ENCODE measurements around the gene B4GALT2. TPM values are rescaled to one million over a fixed set of nuclear protein-coding genes. Genes with fewer than 3 reads are reported as not detected.

The B4GALT2 gene
- total and polyA plus RNA-seq, 9 donors, result 11.9 to 51.3 (median 28.8) TPM

DNA sequence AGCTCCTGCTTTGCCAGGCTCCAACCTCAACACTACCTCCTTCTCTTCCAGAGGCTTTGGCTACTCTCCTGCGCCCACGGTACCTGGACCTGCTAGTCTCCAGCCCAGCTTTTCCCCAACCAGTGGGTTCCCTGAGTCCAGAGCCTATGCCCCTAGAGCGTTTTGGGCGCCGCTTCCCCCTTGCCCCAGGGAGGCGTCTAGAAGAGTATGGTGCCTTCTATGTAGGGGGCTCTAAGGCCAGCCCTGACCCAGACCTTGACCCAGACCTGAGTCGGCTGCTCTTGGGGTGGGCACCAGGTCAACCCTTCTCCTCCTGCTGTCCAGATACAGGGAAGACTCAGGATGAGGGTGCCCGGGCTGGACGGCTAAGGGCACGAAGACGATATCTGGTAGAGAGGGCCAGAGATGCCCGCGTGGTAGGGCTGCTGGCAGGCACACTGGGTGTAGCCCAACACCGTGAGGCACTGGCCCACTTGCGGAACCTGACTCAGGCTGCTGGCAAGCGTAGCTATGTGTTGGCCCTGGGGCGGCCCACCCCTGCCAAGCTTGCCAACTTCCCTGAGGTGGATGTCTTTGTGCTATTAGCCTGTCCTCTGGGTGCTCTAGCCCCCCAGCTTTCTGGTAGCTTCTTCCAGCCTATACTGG, 7.6 kb upstream of the B4GALT2 start:
- Histone ChIP-seq H3K4me3 (no peak overlapping the region), H3K9me3 (no peaks in the 10 kb centered on the region), H3K4me1 (ENCODE audit: insufficient read depth) (peaks cover 13% of the 10 kb centered on the region), H3K27ac (no peak overlapping the region), H3K27me3 (no peaks in the 10 kb centered on the region), H3K36me3 (no peaks in the 10 kb centered on the region)
- intact Hi-C loops (cut with DNase I), result no loop called here
- TF ChIP-seq POLR2A (IDR thresholded peaks at IDR 0.05) (no peak), EP300 (IDR thresholded peaks at IDR 0.05) (no peak)
- TF ChIP-seq, protein P1, sequence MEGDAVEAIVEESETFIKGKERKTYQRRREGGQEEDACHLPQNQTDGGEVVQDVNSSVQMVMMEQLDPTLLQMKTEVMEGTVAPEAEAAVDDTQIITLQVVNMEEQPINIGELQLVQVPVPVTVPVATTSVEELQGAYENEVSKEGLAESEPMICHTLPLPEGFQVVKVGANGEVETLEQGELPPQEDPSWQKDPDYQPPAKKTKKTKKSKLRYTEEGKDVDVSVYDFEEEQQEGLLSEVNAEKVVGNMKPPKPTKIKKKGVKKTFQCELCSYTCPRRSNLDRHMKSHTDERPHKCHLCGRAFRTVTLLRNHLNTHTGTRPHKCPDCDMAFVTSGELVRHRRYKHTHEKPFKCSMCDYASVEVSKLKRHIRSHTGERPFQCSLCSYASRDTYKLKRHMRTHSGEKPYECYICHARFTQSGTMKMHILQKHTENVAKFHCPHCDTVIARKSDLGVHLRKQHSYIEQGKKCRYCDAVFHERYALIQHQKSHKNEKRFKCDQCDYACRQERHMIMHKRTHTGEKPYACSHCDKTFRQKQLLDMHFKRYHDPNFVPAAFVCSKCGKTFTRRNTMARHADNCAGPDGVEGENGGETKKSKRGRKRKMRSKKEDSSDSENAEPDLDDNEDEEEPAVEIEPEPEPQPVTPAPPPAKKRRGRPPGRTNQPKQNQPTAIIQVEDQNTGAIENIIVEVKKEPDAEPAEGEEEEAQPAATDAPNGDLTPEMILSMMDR (IDR thresholded peaks at IDR 0.05), result no peak
- DNase-seq, result no peak
- WGBS, 3 donors, result 91 to 95% (median 93%) methylated on average over 17 of the region's 17 CpGs

DNA sequence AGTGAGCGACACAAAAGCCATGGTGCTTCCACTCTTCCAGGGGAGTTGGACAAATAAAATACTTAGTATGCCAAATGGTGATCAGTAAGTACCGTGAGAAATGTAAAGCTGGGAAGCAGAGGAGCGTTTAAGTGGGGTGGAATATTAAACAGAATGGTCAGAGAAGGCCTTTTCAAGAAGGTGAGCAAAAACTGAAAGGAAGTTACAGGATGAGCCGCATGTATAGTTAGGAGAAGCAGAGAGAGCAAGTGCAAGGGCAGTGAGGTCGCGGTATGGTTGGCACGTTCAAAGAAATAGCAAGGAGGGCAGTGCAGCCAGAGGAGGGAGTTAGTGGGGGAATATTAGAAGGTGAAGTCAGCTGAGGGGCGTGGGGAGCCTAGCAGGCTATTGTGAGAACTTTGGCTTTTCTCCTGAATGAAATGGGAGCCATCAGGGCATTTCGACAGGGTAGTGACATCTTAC, 5.0 kb upstream of the B4GALT2 start:
- DNase-seq, result no peak
- WGBS, 3 donors, result 36 to 44% (median 41%) methylated on average over 9 of the region's 9 CpGs
- Histone ChIP-seq H3K4me1 (ENCODE audit: insufficient read depth) (peaks cover 20% of the 10 kb centered on the region), H3K27ac (peak overlapping the region; percentile 43 to 78), H3K9me3 (no peaks in the 10 kb centered on the region), H3K36me3 (no peaks in the 10 kb centered on the region), H3K4me3 (peak overlapping the region; percentile 92), H3K27me3 (no peaks in the 10 kb centered on the region)
- TF ChIP-seq POLR2A (IDR thresholded peaks at IDR 0.05), result no peak
- intact Hi-C loops (cut with DNase I), result no loop called here

DNA sequence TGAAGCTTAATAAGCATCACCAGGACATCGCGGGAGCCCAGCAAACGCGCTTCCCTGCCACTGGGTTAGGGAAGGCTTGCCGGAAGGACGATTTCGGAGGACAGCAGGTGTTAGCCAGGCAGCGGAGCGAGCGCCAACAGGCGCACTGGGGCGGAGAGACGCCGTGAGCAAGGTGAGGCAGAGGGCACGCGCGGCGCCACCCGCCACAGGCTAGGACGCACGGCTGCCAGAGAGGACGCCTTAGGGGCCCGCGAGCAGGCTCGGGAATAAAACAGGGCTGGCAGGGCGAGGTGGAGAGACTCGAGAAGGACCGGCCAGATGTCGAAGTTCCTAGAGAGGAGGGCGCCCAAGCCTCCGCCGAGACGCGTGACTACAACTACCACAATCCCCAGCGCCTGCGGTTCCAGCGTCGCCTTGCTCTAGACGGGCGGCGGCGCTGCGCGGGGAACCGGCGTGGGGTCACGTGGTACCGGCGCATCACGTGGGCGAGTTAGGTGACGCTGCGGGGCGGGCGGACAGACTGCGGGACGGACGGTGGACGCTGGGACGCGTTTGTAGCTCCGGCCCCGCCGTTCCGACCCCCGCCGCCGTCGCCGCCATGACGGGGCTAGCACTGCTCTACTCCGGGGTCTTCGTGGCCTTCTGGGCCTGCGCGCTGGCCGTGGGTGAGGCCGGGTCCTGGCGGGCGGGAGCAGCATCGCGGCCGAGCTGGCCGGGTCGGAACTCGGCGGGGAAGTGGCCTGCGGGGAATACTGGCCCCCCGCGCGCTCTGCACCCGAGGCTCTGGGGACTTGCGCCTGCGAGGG, 4.4 kb upstream of the B4GALT2 start, which contains the start of gene ATP6V0B:
TSS of gene ATP6V0B (plus strand) at position 518 of the 806 bp plus-strand sequence. CDS start at position 599, 81 bp downstream.
- peaks cover 20% of the 10 kb centered on the region for H3K4me1 ChIP-seq (ENCODE audit: insufficient read depth)
- 0 to 1% (median 0%) methylated on average over 73 to 93 of the region's 93 CpGs for WGBS, 3 donors

GRCh38 chr1:43975249-43975961, 3.6 kb upstream of the B4GALT2 start:
- Histone ChIP-seq H3K36me3 (no peaks in the 10 kb centered on the region), H3K27ac (peak overlapping the region; percentile 43 to 78), H3K4me3 (peak overlapping the region; percentile 92), H3K27me3 (no peaks in the 10 kb centered on the region), H3K4me1 (ENCODE audit: insufficient read depth) (peaks cover 22% of the 10 kb centered on the region), H3K9me3 (no peaks in the 10 kb centered on the region)
- DNase-seq, result peak in 4 of 5 donors; percentile 45 to 66 (median 55)
- TF ChIP-seq, protein P1 (IDR thresholded peaks at IDR 0.05), result no peak
- TF ChIP-seq EP300 (IDR thresholded peaks at IDR 0.05) (no peak), POLR2A (IDR thresholded peaks at IDR 0.05) (no peak)
- 1 to 2% (median 2%) methylated on average over 33 to 34 of the region's 34 CpGs for WGBS, 3 donors
- intact Hi-C loops (cut with DNase I), result no loop called here

More for the DNA sequence above, 4.4 kb upstream of the B4GALT2 start, which contains the start of gene ATP6V0B:
- DNase-seq, result peak; percentile 92 to 96 (median 94)
- Histone ChIP-seq H3K27me3 (no peaks in the 10 kb centered on the region), H3K4me3 (peak within 1 kb of the TSS; percentile 92), H3K27ac (peak within 1 kb of the TSS; percentile 43 to 78), H3K9me3 (no peaks in the 10 kb centered on the region), H3K36me3 (no peaks in the 10 kb centered on the region)
- TF ChIP-seq, protein P1 (IDR thresholded peaks at IDR 0.05), result peak in 1 of 3 donors; percentile 68
- peak; percentile 92 for TF ChIP-seq POLR2A (IDR thresholded peaks at IDR 0.05)
- TF ChIP-seq EP300 (IDR thresholded peaks at IDR 0.05), result no peak
- intact Hi-C loops (cut with DNase I), result no loop called here
